Neural cell (in vitro differentiated cells): ENCODE data around the gene ASCL2. TPM values are rescaled to one million over a fixed set of nuclear protein-coding genes. Genes with fewer than 3 reads are reported as not detected.

Experiments
- H2AFZ ChIP-seq: fragments of 200-600, 300-800 bp; sonication (generic), shearing (Covaris generic); 2 replicates; pipeline ENCODE4 v1.6.0; 2014; ENCODE audit warnings: low read depth, mild to moderate bottlenecking, antibody characterized with exemption, low read length, moderate library complexity
- H3F3A ChIP-seq: fragments of 200-600 bp; shearing (Covaris generic); 2 replicates; pipeline ENCODE4 v1.6.1; 2016; ENCODE audit warnings: mild to moderate bottlenecking, moderate library complexity, mixed read lengths, antibody characterized with exemption, low read length; ENCODE audit not compliant: insufficient read depth, poor library complexity, severe bottlenecking
- H3K27ac ChIP-seq: fragments of 200-600, 300-800 bp; sonication (generic), shearing (Covaris generic); 2 replicates; pipeline ENCODE4 v1.5.1; 2014; ENCODE audit warnings: mild to moderate bottlenecking, low read length, moderate library complexity
- H3K27me3 ChIP-seq: fragments of 300-800, 200-600 bp; sonication (generic), shearing (Covaris generic); 2 replicates; pipeline ENCODE4 v1.6.0; 2014; ENCODE audit warnings: mild to moderate bottlenecking, low read depth, low read length, moderate library complexity; ENCODE audit not compliant: insufficient read depth
- H3K36me3 ChIP-seq: fragments of 300-800, 200-600 bp; sonication (generic), shearing (Covaris generic); 2 replicates; pipeline ENCODE4 v1.5.1; 2014; ENCODE audit warnings: mild to moderate bottlenecking, antibody characterized with exemption, low read length, moderate library complexity; ENCODE audit not compliant: insufficient read depth
- H3K4me2 ChIP-seq: fragments of 300-800, 200-600 bp; sonication (generic), shearing (Covaris generic); 2 replicates; pipeline ENCODE4 v1.6.0; 2014; ENCODE audit warnings: mild to moderate bottlenecking, low read length
- H3K4me3 ChIP-seq: fragments of 300-800, 200-600 bp; sonication (generic), shearing (Covaris generic); 2 replicates; pipeline ENCODE4 v1.5.1; 2014; ENCODE audit warnings: mild to moderate bottlenecking, low read length, moderate library complexity
- H3K79me2 ChIP-seq: fragments of 200-600 bp; shearing (Covaris generic); replicated peaks from 2 replicates; pipeline ENCODE4 v1.6.0; 2014; ENCODE audit warnings: mild to moderate bottlenecking, low read length, moderate library complexity; ENCODE audit not compliant: insufficient read depth
- H3K9ac ChIP-seq: fragments of 300-800, 200-600 bp; sonication (generic), shearing (Covaris generic); 2 replicates; pipeline ENCODE4 v1.6.1; 2016; ENCODE audit warnings: mild to moderate bottlenecking, low read length, mixed read lengths
- H3K9me2 ChIP-seq: fragments of 200-600 bp; shearing (Covaris generic); 2 replicates; pipeline ENCODE4 v1.6.1; 2016; ENCODE audit warnings: mild to moderate bottlenecking, low read length, mixed read lengths; ENCODE audit not compliant: insufficient read depth
- H3K9me3 ChIP-seq: fragments of 200-600, 300-800 bp; sonication (generic), shearing (Covaris generic); 2 replicates; pipeline ENCODE4 v1.6.1; 2016; ENCODE audit warnings: mild to moderate bottlenecking, mixed run types, low read length, moderate library complexity, mixed read lengths
- H4K20me1 ChIP-seq: fragments of 200-600 bp; shearing (Covaris generic); 2 replicates; pipeline ENCODE4 v1.6.1; 2016; ENCODE audit warnings: mild to moderate bottlenecking, mixed run types; ENCODE audit not compliant: insufficient read depth
- CTCF ChIP-seq: fragments of 450-650 bp; IDR thresholded peaks from 2 replicates; pipeline ENCODE4 v1.5.1; 2014; ENCODE audit warnings: antibody characterized with exemption, mild to moderate bottlenecking, moderate library complexity; ENCODE audit not compliant: poor library complexity, severe bottlenecking
- EP300 ChIP-seq: fragments of 450-650 bp; conservative IDR thresholded peaks from 2 replicates; pipeline ENCODE4 v1.6.1; 2014; ENCODE audit warnings: antibody characterized with exemption, mild to moderate bottlenecking, moderate library complexity; ENCODE audit not compliant: poor library complexity, severe bottlenecking
- EZH2 ChIP-seq: fragments of 200-600, 300-800 bp; shearing (Covaris generic), sonication (generic); IDR thresholded peaks from 2 replicates; pipeline ENCODE4 v1.6.1; 2014; ENCODE audit warnings: antibody characterized with exemption, low read length, borderline replicate concordance, mild to moderate bottlenecking; ENCODE audit not compliant: insufficient read depth, poor library complexity, severe bottlenecking
- MXI1 ChIP-seq: fragments of 450-650 bp; conservative IDR thresholded peaks from 2 replicates; pipeline ENCODE4 v1.6.1; 2014; ENCODE audit warnings: antibody characterized with exemption, mild to moderate bottlenecking; ENCODE audit not compliant: poor library complexity, severe bottlenecking
- POLR2AphosphoS5 ChIP-seq: IDR thresholded peaks from 2 replicates; pipeline ENCODE4 v1.6.1; 2012
- RAD21 ChIP-seq: fragments of 450-650 bp; conservative IDR thresholded peaks from 2 replicates; pipeline ENCODE4 v1.6.1; 2014; ENCODE audit warnings: antibody characterized with exemption, mild to moderate bottlenecking, moderate library complexity
- REST ChIP-seq: IDR thresholded peaks from 2 replicates; pipeline ENCODE4 v1.6.1; 2012; ENCODE audit warnings: borderline replicate concordance
- SMC3 ChIP-seq: fragments of 450-650 bp; conservative IDR thresholded peaks from 2 replicates; pipeline ENCODE4 v1.6.1; 2014; ENCODE audit warnings: antibody characterized with exemption, mild to moderate bottlenecking, moderate library complexity; ENCODE audit not compliant: poor library complexity
- TAF1 ChIP-seq: IDR thresholded peaks from 2 replicates; pipeline ENCODE4 v1.6.1; 2012; ENCODE audit warnings: low read depth
- polyA plus RNA-seq: library from polyadenylated mRNA; depleted of rRNA; stranded (reverse); fragments of >200 nt; gene quantifications from 2 replicates; pipeline ENCODE4 v1.2.3, GENCODE V29; 2014

The ASCL2 gene
- polyA plus RNA-seq, 1 donor from 2014 or later = not detected

DNA sequence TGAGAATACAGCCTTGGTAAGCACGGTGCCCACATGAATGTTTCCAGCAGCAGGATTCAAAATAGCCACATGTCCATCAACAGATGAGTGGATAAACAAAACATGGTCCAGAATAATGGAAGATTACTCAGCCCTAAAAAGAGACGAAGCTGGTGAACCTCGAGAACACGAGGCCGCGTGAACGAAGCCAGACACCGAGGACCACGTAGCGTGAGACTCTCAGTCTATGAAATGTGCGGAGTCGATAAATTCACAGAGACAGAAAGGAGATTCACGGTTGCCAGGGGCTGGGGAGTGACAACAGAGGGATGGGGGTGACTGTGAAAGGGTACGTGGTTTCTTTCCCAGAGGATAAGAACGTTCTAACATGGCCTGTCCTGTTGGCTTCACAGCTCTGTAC lies 2.9 kb upstream of the ASCL2 start:
- Histone ChIP-seq H3K36me3 (no peaks in the 10 kb centered on the region), H4K20me1 (no peaks in the 10 kb centered on the region), H3K9ac (no peak overlapping the region), H2AFZ (no peak overlapping the region), H3K9me2 (no peaks in the 10 kb centered on the region), H3F3A (no peaks in the 10 kb centered on the region), H3K27ac (no peak overlapping the region), H3K4me2 (no peak overlapping the region), H3K79me2 (no peaks in the 10 kb centered on the region), H3K9me3 (no peaks in the 10 kb centered on the region), H3K27me3 (peaks cover 48% of the 10 kb centered on the region), H3K4me3 (no peak overlapping the region)
- TF ChIP-seq CTCF (no peak), POLR2AphosphoS5 (no peak), REST (no peak), SMC3 (no peak), MXI1 (no peak), EP300 (no peak), TAF1 (no peak), EZH2 (no peak), RAD21 (no peak)

DNA sequence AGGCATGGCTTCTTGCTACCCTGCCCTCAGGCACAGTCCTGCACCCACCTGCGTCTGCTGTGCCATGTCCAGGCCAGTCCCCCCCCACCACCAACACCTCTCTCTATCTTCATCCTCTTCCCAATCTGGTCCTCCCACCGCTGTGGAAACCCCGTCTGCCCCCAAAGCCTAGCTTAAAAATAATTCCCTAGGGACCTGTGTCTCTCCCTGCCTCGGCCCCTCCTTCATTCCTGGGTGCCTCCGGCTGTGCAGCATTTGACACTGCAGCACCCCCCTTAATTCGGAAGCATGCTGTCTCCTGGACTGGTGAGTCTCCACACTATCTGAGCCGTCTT lies 2.5 kb upstream of the ASCL2 start:
- no peaks in the 10 kb centered on the region for H3F3A ChIP-seq
- H2AFZ ChIP-seq = no peak overlapping the region
- peaks cover 52% of the 10 kb centered on the region for H3K27me3 ChIP-seq
- no peak overlapping the region for H3K9ac ChIP-seq
- H3K9me2 ChIP-seq = no peaks in the 10 kb centered on the region
- no peaks in the 10 kb centered on the region for H4K20me1 ChIP-seq
- no peaks in the 10 kb centered on the region for H3K36me3 ChIP-seq
- TF ChIP-seq EP300 (no peak), CTCF (no peak), RAD21 (no peak), POLR2AphosphoS5 (no peak), REST (no peak), EZH2 (no peak), TAF1 (no peak), MXI1 (no peak), SMC3 (no peak)
- H3K4me2 ChIP-seq = no peak overlapping the region
- H3K4me3 ChIP-seq = no peak overlapping the region
- H3K9me3 ChIP-seq = no peaks in the 10 kb centered on the region
- H3K79me2 ChIP-seq = no peaks in the 10 kb centered on the region
- H3K27ac ChIP-seq = no peak overlapping the region
